GM12878 (cell line): Measurements from ENCODE around the gene COL18A1. TPM values are rescaled to one million over a fixed set of nuclear protein-coding genes. Genes with fewer than 3 reads are reported as not detected.

Experiments
- ATAC-seq: fragments of 200-7000 bp; cut with Tn5 transposase; 3 replicates; pipeline ENCODE4 v1.9.1; 2020; ENCODE audit warnings: mild to moderate bottlenecking, moderate library complexity
- BruUV-seq: library from RNA; stranded (reverse); fragments of 400-500 nt; replicated peaks from 2 replicates; lab custom pipeline; 2021; lab: Mats Ljungman, UMichigan
- CTCF ChIA-PET: fragments of 300-600 bp; sonication (Branson Sonifier 250); formaldehyde crosslinking; extraction: SDS; loops from one replicate; lab custom pipeline; 2021; ENCODE audit warnings: inconsistent platforms; lab: Yijun Ruan, JAX
- POLR2A ChIA-PET: fragments of 350-600 bp; formaldehyde crosslinking; extraction: SDS; loops from one replicate; lab custom pipeline; 2021; ENCODE audit warnings: inconsistent platforms; lab: Charles Lee
- RAD21 ChIA-PET: fragments of 300-600 bp; sonication (Branson Sonifier 250); formaldehyde crosslinking; loops from one replicate; lab custom pipeline; 2023; ENCODE audit warnings: antibody characterized with exemption; ENCODE audit not compliant: unreplicated experiment; lab: Charles Lee
- SMC1A ChIA-PET: fragments of 300-600 bp; sonication (Branson Sonifier 250); formaldehyde crosslinking; loops from one replicate; lab custom pipeline; 2023; ENCODE audit not compliant: unreplicated experiment, uncharacterized antibody; lab: Charles Lee
- DNase-seq: peaks from one replicate; pipeline ENCODE4 v3.0.0-alpha.2; 2011; ENCODE audit warnings: low read depth, low spot score
- FAIRE-seq: peaks from 3 replicates; lab custom pipeline; 2011; peaks lifted over from hg19 to GRCh38; lab: Jason Lieb, UNC
- H2AFZ ChIP-seq: 2 replicates; pipeline ENCODE4 v1.6.0; 2011; ENCODE audit warnings: low read depth, low read length, control low read depth; ENCODE audit not compliant: control insufficient read depth
- H3K27ac ChIP-seq: 2 replicates; pipeline ENCODE4 v1.5.1; 2011; ENCODE audit warnings: control low read depth; ENCODE audit not compliant: control insufficient read depth, insufficient read depth
- H3K27me3 ChIP-seq, 2 experiments: replicated peaks in 1 of 2; 2 replicates each; pipeline versions ENCODE4 v1.6.0 to v1.6.1; 2011; ENCODE audit warnings: low read length in 1 of 2; ENCODE audit not compliant: control insufficient read depth in 2 of 2, insufficient read depth in 2 of 2
- H3K36me3 ChIP-seq, 2 experiments: 2 replicates each; pipeline ENCODE4 v1.5.1; 2011; ENCODE audit warnings: low read length in 1 of 2; ENCODE audit not compliant: control insufficient read depth in 2 of 2, insufficient read depth in 2 of 2
- H3K4me1 ChIP-seq: 2 replicates; pipeline ENCODE4 v1.6.1; 2011; ENCODE audit warnings: mild to moderate bottlenecking, low read length, moderate library complexity, mixed read lengths; ENCODE audit not compliant: control insufficient read depth, insufficient read depth
- H3K4me2 ChIP-seq: 2 replicates; pipeline ENCODE4 v1.6.0; 2011; ENCODE audit warnings: control low read depth; ENCODE audit not compliant: control insufficient read depth, insufficient read depth
- H3K4me3 ChIP-seq: fragments of 200-600 bp; sonication (generic); 2 replicates; pipeline ENCODE4 v1.5.1; 2016
- H3K79me2 ChIP-seq: 2 replicates; pipeline ENCODE4 v1.6.0; 2011; ENCODE audit warnings: low read length; ENCODE audit not compliant: control insufficient read depth, insufficient read depth
- H3K9ac ChIP-seq: 2 replicates; pipeline ENCODE4 v1.8.0; 2011; ENCODE audit warnings: low read length, control low read depth, mixed read lengths; ENCODE audit not compliant: control insufficient read depth, insufficient read depth
- H3K9me3 ChIP-seq: replicated peaks from 3 replicates; pipeline ENCODE4 v1.5.1; 2011; ENCODE audit warnings: mild to moderate bottlenecking, low read length; ENCODE audit not compliant: control insufficient read depth, insufficient read depth
- H4K20me1 ChIP-seq: 2 replicates; pipeline ENCODE4 v1.6.0; 2011; ENCODE audit not compliant: control insufficient read depth, insufficient read depth
- CREB1 ChIP-seq: IDR thresholded peaks from 2 replicates; pipeline ENCODE4 v1.6.1; 2012; ENCODE audit warnings: low read depth, mild to moderate bottlenecking, inconsistent platforms
- EZH2 ChIP-seq: IDR thresholded peaks from 2 replicates; pipeline ENCODE4 v1.6.1; 2012; ENCODE audit warnings: low read depth, mild to moderate bottlenecking, control low read depth, inconsistent platforms, low read length, borderline replicate concordance; ENCODE audit not compliant: control insufficient read depth
- HDGF ChIP-seq: fragments of 450-650 bp; IDR thresholded peaks from 2 replicates; pipeline ENCODE4 v1.6.1; 2016; ENCODE audit warnings: antibody characterized with exemption
- IKZF2 ChIP-seq, 2 experiments: fragments of 450-650 bp; IDR thresholded peaks; 2 replicates each; pipeline ENCODE4 v1.6.1; 2017; ENCODE audit warnings: mild to moderate bottlenecking in 2 of 2, moderate library complexity in 2 of 2
- PRDM15 ChIP-seq: fragments of 450-650 bp; formaldehyde crosslinking; IDR thresholded peaks from 2 replicates; pipeline ENCODE4 v1.4.0; 2020; ENCODE audit warnings: mild to moderate bottlenecking, moderate library complexity
- SKIL ChIP-seq: fragments of 450-650 bp; IDR thresholded peaks from 2 replicates; pipeline ENCODE4 v1.6.1; 2017; ENCODE audit warnings: mild to moderate bottlenecking, low read depth, inconsistent platforms; ENCODE audit not compliant: poor library complexity, severe bottlenecking
- TBL1XR1 ChIP-seq: IDR thresholded peaks from 2 replicates; pipeline ENCODE4 v1.6.1; 2012; ENCODE audit warnings: low read depth, low read length, improper control_type of control experiment
- WGBS: methylation state at CpG from one replicate; pipeline ENCODE4 v1.1.6; 2016; ENCODE audit warnings: low lambda C conversion rate; ENCODE audit not compliant: insufficient replicate concordance, insufficient coverage; ENCODE audit errors: missing lambda C conversion rate; 5-methylcytosine and 5-hydroxymethylcytosine counted together
- in situ Hi-C: fragments of 300-500 bp; cut with MboI; formaldehyde crosslinking; loops from 9 replicates; pipeline ENCODE4 v1.14.3; 2018; ENCODE audit warnings: mixed read lengths
- intact Hi-C: fragments of 100-400 bp; cut with micrococcal nuclease; formaldehyde crosslinking; loops from one replicate; pipeline ENCODE4 v1.14.2; 2022; ENCODE audit not compliant: unreplicated experiment
- polyA plus RNA-seq, 11 experiments: library from polyadenylated mRNA; depleted of rRNA in 4 of 11; unstranded in 6 of 11; stranded (reverse) in 5 of 11; fragments of >200 nt; fragmentation: Nextera tagmentation in 4 of 11; fragmentation: Illumina TruSeq in 1 of 11; extraction: Ambion mirVana in 4 of 11; extraction: Trizol in 1 of 11; gene quantifications; 1 replicate in 1 of 11; 2 replicates in 10 of 11; pipeline versions ENCODE4 v1.2.1 to v1.2.3, GENCODE V29; 2011 to 2016; ENCODE audit warnings: inconsistent platforms in 2 of 11, missing spikeins in 2 of 11, low read depth in 1 of 11
- total RNA-seq, 4 experiments: library from RNA; depleted of rRNA in 3 of 4; stranded (reverse); fragments of >200 nt in 3 of 4; fragmentation: Illumina TruSeq in 1 of 4; extraction: Trizol in 1 of 4; gene quantifications; 2 replicates each; pipeline versions ENCODE4 v1.2.1 to v1.2.3, GENCODE V29; 2013 to 2021

The COL18A1 gene
- total and polyA plus RNA-seq, 10 of the 15 experiments (the other 5 are each of a cell fraction or from before 2014, with no cell fraction given): under 0.01 to 0.49 (median 0.09) TPM; not detected in 3

- no peak overlapping the region for H3K9ac ChIP-seq
- no peak overlapping the region for H2AFZ ChIP-seq
- H3K4me2 ChIP-seq: no peak overlapping the region
- H3K79me2 ChIP-seq: peaks cover 20% of the 10 kb centered on the region
- H3K9me3 ChIP-seq: no peaks in the 10 kb centered on the region
- CTCF ChIA-PET: no interaction called here
- no TSS peak for BruUV-seq
- H3K36me3 ChIP-seq: peaks cover 0 to 30% of the 10 kb centered on the region in 2 experiments; a peak in 3 of 4 replicates
- no peaks in the 10 kb centered on the region for H3K27me3 ChIP-seq
- no peak for TF ChIP-seq HDGF
- SMC1A ChIA-PET: no interaction called here
- in situ Hi-C loops: no loop called here
- no peak for DNase-seq
- H3K27ac ChIP-seq: no peak overlapping the region
- H3K4me1 ChIP-seq: no peaks in the 10 kb centered on the region
- POLR2A ChIA-PET: no interaction called here
- H3K4me3 ChIP-seq: no peak overlapping the region
- FAIRE-seq: no peak
- no peak for ATAC-seq
- no peaks in the 10 kb centered on the region for H4K20me1 ChIP-seq
- intact Hi-C loops: no loop called here
- RAD21 ChIA-PET: no interaction called here
- WGBS: 82% methylated on average over 34 of the region's 34 CpGs
Measured at GRCh38 chr21:45535341-45536081, 130.5 kb downstream of the COL18A1 start.

GRCh38 chr21:45536301-45537081 lies 131.5 kb downstream of the COL18A1 start:
- Histone ChIP-seq H3K4me2 (no peak overlapping the region), H2AFZ (no peak overlapping the region), H3K9ac (no peak overlapping the region), H4K20me1 (no peaks in the 10 kb centered on the region), H3K4me1 (no peaks in the 10 kb centered on the region), H3K36me3 (peaks cover 0 to 26% of the 10 kb centered on the region in 2 experiments; a peak in 3 of 4 replicates), H3K27me3 (no peaks in the 10 kb centered on the region), H3K79me2 (peaks cover 30% of the 10 kb centered on the region), H3K4me3 (no peak overlapping the region), H3K9me3 (no peaks in the 10 kb centered on the region), H3K27ac (no peak overlapping the region)
- BruUV-seq: no TSS peak
- no peak for FAIRE-seq
- no peak for DNase-seq
- ChIA-PET RAD21 (no interaction called here), POLR2A (no interaction called here), CTCF (no interaction called here), SMC1A (no interaction called here)
- no peak for ATAC-seq
- in situ Hi-C loops: no loop called here
- WGBS: 92% methylated on average over 26 of the region's 31 CpGs
- intact Hi-C loops: no loop called here
- TF ChIP-seq SKIL (no peak), EZH2 (no peak), TBL1XR1 (no peak), PRDM15 (CRISPR knock-in tag) (no peak), IKZF2 (IDR thresholded peaks at IDR 0.05) (no peak), CREB1 (no peak)
